SK-N-SH treated with all-trans-retinoic acid at 6 μM for 48 hours (cell line): Measurements from ENCODE around the gene PRM3.

Experiments used
- ATAC-seq: fragments of 200-7000 bp; cut with Tn5 transposase; 3 replicates; pipeline ENCODE4 v1.9.1; 2020; ENCODE audit warnings: mild to moderate bottlenecking, moderate library complexity
- ARNTL ChIP-seq: fragments of 450-650 bp; formaldehyde crosslinking; IDR thresholded peaks from 2 replicates; pipeline ENCODE4 v1.5.0; 2020; ENCODE audit warnings: low read depth, mild to moderate bottlenecking, moderate library complexity, borderline replicate concordance
- BACH2 ChIP-seq: fragments of 250-450 bp; sonication (Bioruptor Pico); IDR thresholded peaks from 2 replicates; pipeline ENCODE4 v1.9.0; 2021; ENCODE audit warnings: mild to moderate bottlenecking, borderline replicate concordance
- CSDC2 ChIP-seq: fragments of 250-450 bp; sonication (Bioruptor Pico); IDR thresholded peaks from 2 replicates; pipeline ENCODE4 v1.5.0; 2020; ENCODE audit warnings: mild to moderate bottlenecking, moderate library complexity
- ESRRG ChIP-seq: fragments of 250-450 bp; sonication (Bioruptor Pico); IDR thresholded peaks from 2 replicates; pipeline ENCODE4 v1.6.1; 2021; ENCODE audit warnings: mild to moderate bottlenecking
- ISL1 ChIP-seq: fragments of 250-450 bp; sonication (Bioruptor Pico); IDR thresholded peaks from 2 replicates; pipeline ENCODE4 v2.1.2; 2022; ENCODE audit warnings: mild to moderate bottlenecking, moderate library complexity
- OSR1 ChIP-seq: fragments of 250-450 bp; sonication (Bioruptor Pico); IDR thresholded peaks from 2 replicates; pipeline ENCODE4 v1.8.0; 2022; ENCODE audit warnings: moderate library complexity, mild to moderate bottlenecking, inconsistent platforms
- PPARA ChIP-seq: fragments of 250-450 bp; sonication (Bioruptor Pico); IDR thresholded peaks from 2 replicates; pipeline ENCODE4 v1.5.0; 2020; ENCODE audit warnings: mild to moderate bottlenecking, borderline replicate concordance
- RARB ChIP-seq: fragments of 250-450 bp; sonication (Bioruptor Pico); IDR thresholded peaks from 2 replicates; pipeline ENCODE4 v1.8.0; 2021; ENCODE audit warnings: mild to moderate bottlenecking, moderate library complexity
- SNAI2 ChIP-seq: fragments of 250-450 bp; sonication (Bioruptor Pico); IDR thresholded peaks from 2 replicates; pipeline ENCODE4 v1.5.0; 2020; ENCODE audit warnings: mild to moderate bottlenecking, moderate library complexity
- TCF4 ChIP-seq: fragments of 250-450 bp; sonication (Bioruptor Pico); IDR thresholded peaks from 2 replicates; pipeline ENCODE4 v1.8.0; 2021; ENCODE audit warnings: mild to moderate bottlenecking, moderate library complexity, borderline replicate concordance
- TOX ChIP-seq: fragments of 250-450 bp; sonication (Bioruptor Pico); IDR thresholded peaks from 2 replicates; pipeline ENCODE4 v1.8.0; 2021; ENCODE audit warnings: mild to moderate bottlenecking, moderate library complexity, borderline replicate concordance
- ZC3H10 ChIP-seq: fragments of 250-450 bp; sonication (Bioruptor Pico); IDR thresholded peaks from 2 replicates; pipeline ENCODE4 v1.5.1; 2021; ENCODE audit warnings: mild to moderate bottlenecking, moderate library complexity
- ZFP30 ChIP-seq: fragments of 450-650 bp; formaldehyde crosslinking; IDR thresholded peaks from 2 replicates; pipeline ENCODE4 v1.5.0; 2022; ENCODE audit warnings: mild to moderate bottlenecking, moderate library complexity
- ZNF565 ChIP-seq: fragments of 450-650 bp; formaldehyde crosslinking; conservative IDR thresholded peaks from 2 replicates; pipeline ENCODE4 v1.5.0; 2020; ENCODE audit warnings: low read depth, mild to moderate bottlenecking, moderate library complexity
- ZNF70 ChIP-seq: fragments of 450-650 bp; formaldehyde crosslinking; IDR thresholded peaks from 2 replicates; pipeline ENCODE4 v1.5.0; 2020; ENCODE audit warnings: mild to moderate bottlenecking, moderate library complexity
- ZNF8 ChIP-seq: fragments of 450-650 bp; formaldehyde crosslinking; IDR thresholded peaks from 2 replicates; pipeline ENCODE4 v1.5.0; 2020; ENCODE audit warnings: mild to moderate bottlenecking, moderate library complexity
- TF ChIP-seq, protein P1 (sequence below): fragments of 250-450 bp; sonication (Bioruptor Pico); IDR thresholded peaks from 2 replicates; pipeline ENCODE4 v1.5.1; 2021; ENCODE audit warnings: mild to moderate bottlenecking, moderate library complexity
- TF ChIP-seq, protein P2 (sequence below): fragments of 250-450 bp; sonication (Bioruptor Pico); IDR thresholded peaks from 2 replicates; pipeline ENCODE4 v1.5.1; 2020; ENCODE audit warnings: low read depth, mild to moderate bottlenecking, moderate library complexity
- TF ChIP-seq, protein P3 (sequence below): fragments of 250-450 bp; sonication (Bioruptor Pico); IDR thresholded peaks from 2 replicates; pipeline ENCODE4 v1.8.0; 2021; ENCODE audit warnings: low read depth, mild to moderate bottlenecking, moderate library complexity, borderline replicate concordance
- TF ChIP-seq, protein P4 (sequence below): fragments of 250-450 bp; sonication (Bioruptor Pico); IDR thresholded peaks from 2 replicates; pipeline ENCODE4 v1.5.0; 2020; ENCODE audit warnings: mild to moderate bottlenecking, moderate library complexity

The PRM3 gene

DNA sequence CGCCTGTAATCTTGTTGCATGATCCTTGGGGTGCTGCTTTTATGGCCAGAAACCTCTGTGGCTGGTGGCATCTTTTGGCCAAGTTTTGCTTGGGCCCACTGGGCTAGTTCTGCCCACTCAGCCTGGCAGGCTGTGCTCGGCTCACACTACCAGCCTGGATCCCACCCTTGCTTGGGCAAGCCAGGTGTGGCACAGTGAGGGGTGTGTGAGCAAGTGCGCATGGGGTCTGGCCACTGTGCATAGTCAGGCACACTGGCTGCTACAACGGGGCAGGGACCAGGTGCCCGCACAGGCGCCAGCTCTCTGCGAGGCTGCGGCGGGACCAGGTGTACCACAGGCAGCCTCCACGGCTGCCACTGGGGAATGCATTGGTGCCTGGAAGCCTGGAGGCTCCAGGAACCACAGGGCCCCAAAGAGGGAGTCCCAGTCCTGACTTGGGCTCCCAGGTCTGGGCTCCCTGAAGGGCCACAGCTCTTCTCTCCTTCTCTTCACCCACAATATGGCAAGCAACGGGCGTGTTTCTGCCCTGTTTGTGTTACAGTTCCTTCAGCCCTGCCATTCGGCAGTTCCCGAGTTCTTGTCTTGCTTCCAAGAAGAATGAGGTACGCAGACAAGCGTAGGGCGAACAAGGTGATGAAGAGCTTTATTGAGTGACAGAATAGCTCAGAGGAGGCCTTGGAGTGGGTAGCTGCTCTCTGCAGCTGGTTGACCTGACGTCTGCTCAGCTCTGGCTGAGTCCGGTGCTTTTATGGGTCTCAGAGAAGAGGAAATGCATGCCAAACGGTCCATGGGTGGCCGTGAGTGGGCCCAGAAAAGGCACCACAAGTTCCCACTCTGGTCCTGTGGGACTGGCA is 34.4 kb upstream of the PRM3 start (continued):
- TF ChIP-seq, protein P1, sequence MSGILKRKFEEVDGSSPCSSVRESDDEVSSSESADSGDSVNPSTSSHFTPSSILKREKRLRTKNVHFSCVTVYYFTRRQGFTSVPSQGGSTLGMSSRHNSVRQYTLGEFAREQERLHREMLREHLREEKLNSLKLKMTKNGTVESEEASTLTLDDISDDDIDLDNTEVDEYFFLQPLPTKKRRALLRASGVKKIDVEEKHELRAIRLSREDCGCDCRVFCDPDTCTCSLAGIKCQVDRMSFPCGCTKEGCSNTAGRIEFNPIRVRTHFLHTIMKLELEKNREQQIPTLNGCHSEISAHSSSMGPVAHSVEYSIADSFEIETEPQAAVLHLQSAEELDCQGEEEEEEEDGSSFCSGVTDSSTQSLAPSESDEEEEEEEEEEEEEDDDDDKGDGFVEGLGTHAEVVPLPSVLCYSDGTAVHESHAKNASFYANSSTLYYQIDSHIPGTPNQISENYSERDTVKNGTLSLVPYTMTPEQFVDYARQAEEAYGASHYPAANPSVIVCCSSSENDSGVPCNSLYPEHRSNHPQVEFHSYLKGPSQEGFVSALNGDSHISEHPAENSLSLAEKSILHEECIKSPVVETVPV, result no peak
- TF ChIP-seq ZNF565 (CRISPR knock-in tag) (no peak), PPARA (CRISPR knock-in tag) (no peak), ARNTL (CRISPR knock-in tag) (no peak)
- TF ChIP-seq, protein P2, sequence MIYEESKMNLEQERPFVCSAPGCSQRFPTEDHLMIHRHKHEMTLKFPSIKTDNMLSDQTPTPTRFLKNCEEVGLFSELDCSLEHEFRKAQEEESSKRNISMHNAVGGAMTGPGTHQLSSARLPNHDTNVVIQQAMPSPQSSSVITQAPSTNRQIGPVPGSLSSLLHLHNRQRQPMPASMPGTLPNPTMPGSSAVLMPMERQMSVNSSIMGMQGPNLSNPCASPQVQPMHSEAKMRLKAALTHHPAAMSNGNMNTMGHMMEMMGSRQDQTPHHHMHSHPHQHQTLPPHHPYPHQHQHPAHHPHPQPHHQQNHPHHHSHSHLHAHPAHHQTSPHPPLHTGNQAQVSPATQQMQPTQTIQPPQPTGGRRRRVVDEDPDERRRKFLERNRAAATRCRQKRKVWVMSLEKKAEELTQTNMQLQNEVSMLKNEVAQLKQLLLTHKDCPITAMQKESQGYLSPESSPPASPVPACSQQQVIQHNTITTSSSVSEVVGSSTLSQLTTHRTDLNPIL (CRISPR knock-in tag), result no peak

DNA sequence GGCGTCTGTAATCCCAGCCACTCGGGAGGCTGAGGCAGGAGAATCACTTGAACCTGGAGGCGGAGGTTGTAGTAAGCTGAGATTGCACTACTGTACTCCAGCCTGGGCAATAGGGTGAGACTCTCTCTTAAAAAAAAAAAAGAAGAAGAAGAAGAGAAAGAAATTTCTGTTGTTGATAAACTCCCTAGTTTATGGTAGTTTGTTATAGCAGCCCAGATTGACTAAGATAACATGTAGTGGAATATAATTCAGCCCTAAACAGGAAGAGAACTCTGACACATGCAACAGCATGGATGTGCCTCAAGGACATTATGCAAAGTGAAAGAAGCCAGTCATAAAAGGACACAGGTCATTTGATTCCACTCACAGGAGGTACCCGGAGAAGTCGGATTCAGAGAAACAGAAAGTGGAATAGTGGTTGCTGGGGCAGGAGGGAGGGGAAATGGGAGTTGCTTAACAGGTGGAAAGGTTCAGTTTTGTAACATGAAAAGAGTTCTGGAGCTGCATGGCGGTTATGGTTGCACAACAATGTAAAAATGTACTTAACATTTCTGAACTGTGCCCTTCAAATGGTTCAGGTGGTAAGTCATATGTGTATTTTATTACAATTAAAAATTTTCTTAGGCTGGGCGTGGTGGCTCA is 33.7 kb upstream of the PRM3 start:
- no peak for ATAC-seq

DNA sequence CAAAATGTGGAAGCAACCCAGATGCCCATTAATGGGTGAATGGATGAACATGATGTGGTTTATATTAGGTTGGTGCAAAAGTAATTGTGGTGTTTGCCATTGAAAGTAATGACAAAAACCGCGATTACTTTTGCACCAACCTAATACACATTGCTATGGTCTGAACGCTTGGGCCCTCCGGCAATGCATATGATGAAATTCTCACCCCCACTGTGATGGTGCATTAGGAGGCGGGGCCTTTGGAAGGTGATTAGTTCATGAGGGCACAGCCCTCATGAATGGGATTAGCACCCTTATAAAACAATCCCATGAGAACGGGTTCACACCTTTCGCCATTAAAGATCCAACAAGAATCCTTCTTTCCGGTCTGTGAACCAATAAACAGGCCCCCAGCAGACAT is 33.0 kb upstream of the PRM3 start:
- ATAC-seq, result no peak
- TF ChIP-seq ARNTL (CRISPR knock-in tag) (no peak), ISL1 (CRISPR knock-in tag) (no peak), TOX (CRISPR knock-in tag) (no peak), SNAI2 (CRISPR knock-in tag) (no peak), ZNF8 (CRISPR knock-in tag) (no peak), CSDC2 (CRISPR knock-in tag) (no peak), OSR1 (CRISPR knock-in tag) (no peak), BACH2 (no peak), ZC3H10 (CRISPR knock-in tag) (no peak), ZFP30 (CRISPR knock-in tag) (no peak)
- TF ChIP-seq, protein P3, sequence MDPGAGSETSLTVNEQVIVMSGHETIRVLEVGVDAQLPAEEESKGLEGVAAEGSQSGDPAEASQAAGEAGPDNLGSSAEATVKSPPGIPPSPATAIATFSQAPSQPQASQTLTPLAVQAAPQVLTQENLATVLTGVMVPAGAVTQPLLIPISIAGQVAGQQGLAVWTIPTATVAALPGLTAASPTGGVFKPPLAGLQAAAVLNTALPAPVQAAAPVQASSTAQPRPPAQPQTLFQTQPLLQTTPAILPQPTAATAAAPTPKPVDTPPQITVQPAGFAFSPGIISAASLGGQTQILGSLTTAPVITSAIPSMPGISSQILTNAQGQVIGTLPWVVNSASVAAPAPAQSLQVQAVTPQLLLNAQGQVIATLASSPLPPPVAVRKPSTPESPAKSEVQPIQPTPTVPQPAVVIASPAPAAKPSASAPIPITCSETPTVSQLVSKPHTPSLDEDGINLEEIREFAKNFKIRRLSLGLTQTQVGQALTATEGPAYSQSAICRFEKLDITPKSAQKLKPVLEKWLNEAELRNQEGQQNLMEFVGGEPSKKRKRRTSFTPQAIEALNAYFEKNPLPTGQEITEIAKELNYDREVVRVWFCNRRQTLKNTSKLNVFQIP, result no peak

More for the DNA sequence above, 33.7 kb upstream of the PRM3 start:
- TF ChIP-seq ZNF565 (CRISPR knock-in tag) (no peak), TOX (CRISPR knock-in tag) (no peak), ZFP30 (CRISPR knock-in tag) (no peak), SNAI2 (CRISPR knock-in tag) (no peak), TCF4 (no peak), ZNF8 (CRISPR knock-in tag) (no peak), ESRRG (CRISPR knock-in tag) (no peak), ZNF70 (CRISPR knock-in tag) (no peak), CSDC2 (CRISPR knock-in tag) (no peak), RARB (CRISPR knock-in tag) (no peak), ARNTL (CRISPR knock-in tag) (no peak)
- TF ChIP-seq, protein P1, result no peak
- TF ChIP-seq, protein P2 (CRISPR knock-in tag), result no peak
- TF ChIP-seq, protein P3, result no peak
- TF ChIP-seq, protein P4, sequence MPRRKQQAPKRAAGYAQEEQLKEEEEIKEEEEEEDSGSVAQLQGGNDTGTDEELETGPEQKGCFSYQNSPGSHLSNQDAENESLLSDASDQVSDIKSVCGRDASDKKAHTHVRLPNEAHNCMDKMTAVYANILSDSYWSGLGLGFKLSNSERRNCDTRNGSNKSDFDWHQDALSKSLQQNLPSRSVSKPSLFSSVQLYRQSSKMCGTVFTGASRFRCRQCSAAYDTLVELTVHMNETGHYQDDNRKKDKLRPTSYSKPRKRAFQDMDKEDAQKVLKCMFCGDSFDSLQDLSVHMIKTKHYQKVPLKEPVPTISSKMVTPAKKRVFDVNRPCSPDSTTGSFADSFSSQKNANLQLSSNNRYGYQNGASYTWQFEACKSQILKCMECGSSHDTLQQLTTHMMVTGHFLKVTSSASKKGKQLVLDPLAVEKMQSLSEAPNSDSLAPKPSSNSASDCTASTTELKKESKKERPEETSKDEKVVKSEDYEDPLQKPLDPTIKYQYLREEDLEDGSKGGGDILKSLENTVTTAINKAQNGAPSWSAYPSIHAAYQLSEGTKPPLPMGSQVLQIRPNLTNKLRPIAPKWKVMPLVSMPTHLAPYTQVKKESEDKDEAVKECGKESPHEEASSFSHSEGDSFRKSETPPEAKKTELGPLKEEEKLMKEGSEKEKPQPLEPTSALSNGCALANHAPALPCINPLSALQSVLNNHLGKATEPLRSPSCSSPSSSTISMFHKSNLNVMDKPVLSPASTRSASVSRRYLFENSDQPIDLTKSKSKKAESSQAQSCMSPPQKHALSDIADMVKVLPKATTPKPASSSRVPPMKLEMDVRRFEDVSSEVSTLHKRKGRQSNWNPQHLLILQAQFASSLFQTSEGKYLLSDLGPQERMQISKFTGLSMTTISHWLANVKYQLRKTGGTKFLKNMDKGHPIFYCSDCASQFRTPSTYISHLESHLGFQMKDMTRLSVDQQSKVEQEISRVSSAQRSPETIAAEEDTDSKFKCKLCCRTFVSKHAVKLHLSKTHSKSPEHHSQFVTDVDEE (CRISPR knock-in tag), result no peak
